Measurements from ENCODE around the gene PELI2.

PELI2 gene, protein sequence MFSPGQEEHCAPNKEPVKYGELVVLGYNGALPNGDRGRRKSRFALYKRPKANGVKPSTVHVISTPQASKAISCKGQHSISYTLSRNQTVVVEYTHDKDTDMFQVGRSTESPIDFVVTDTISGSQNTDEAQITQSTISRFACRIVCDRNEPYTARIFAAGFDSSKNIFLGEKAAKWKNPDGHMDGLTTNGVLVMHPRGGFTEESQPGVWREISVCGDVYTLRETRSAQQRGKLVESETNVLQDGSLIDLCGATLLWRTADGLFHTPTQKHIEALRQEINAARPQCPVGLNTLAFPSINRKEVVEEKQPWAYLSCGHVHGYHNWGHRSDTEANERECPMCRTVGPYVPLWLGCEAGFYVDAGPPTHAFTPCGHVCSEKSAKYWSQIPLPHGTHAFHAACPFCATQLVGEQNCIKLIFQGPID

GRCh38 chr14:56117765-56118610, at the start of gene PELI2:
PELI2 (plus strand) TSS chr14:56118411; CDS start chr14:56118661, 250 bp downstream.
- peak; percentile 68 for DNase-seq

GRCh38 chr14:56073799-56074198, 44.4 kb upstream of the PELI2 start:
- no peak for DNase-seq

DNA sequence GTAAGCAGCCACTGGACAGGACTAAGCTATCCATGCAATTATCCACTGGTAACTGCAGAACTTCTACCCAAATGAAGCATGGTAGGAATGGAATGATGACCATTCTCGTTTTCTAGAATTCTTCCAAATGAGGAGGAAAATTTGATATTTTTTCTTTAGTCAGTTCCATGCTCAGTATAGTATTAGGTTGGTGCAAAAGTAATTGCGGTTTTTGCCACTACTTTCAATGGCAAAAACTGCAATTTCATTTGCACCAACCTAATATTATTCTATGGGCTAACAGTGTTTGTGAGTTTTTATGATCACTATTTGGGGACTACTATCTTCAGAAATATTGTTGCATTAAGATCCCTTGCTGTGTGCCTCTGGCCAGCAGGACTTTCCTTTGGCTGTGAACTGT, 42.9 kb upstream of the PELI2 start:
- no peak for DNase-seq

- no peak for DNase-seq
Observed at GRCh38 chr14:56081139-56081538, 37.1 kb upstream of the PELI2 start.

- DNase-seq = no peak
Observed at GRCh38 chr14:56082880-56083279, 35.3 kb upstream of the PELI2 start.

GRCh38 chr14:56085471-56085870, 32.7 kb upstream of the PELI2 start:
- DNase-seq = no peak

- no peak for DNase-seq
Observed at GRCh38 chr14:56087671-56088471, 30.3 kb upstream of the PELI2 start.

GRCh38 chr14:56088941-56089340, 29.3 kb upstream of the PELI2 start:
- DNase-seq = no peak

GRCh38 chr14:56092763-56093162, 25.4 kb upstream of the PELI2 start:
- peak; percentile 19 for DNase-seq

GRCh38 chr14:56094076-56094475, 24.1 kb upstream of the PELI2 start:
- no peak for DNase-seq

DNA sequence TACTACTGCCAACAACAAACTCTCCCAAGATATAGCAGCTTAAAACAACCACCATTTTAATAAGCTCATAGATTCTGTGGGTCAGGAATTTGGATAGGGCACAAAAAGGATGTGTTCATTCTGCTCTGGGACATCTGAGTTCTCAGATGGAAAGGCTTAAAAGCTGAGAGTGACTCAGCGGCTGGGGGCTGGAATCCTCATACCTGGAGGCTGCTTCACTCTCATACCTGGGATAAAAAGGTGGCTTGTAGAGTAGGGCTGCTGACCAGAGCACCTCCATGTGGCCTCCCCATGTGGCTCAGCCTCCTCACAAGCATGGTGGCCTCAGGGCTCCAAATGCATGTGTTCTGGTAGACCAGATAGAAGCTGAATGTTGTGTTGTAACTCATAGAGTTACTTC, 20.2 kb upstream of the PELI2 start:
- DNase-seq = no peak

GRCh38 chr14:56099081-56099797, 19.0 kb upstream of the PELI2 start:
- DNase-seq = no peak

- no peak for DNase-seq
Observed at GRCh38 chr14:56100556-56100955, 17.7 kb upstream of the PELI2 start.

DNA sequence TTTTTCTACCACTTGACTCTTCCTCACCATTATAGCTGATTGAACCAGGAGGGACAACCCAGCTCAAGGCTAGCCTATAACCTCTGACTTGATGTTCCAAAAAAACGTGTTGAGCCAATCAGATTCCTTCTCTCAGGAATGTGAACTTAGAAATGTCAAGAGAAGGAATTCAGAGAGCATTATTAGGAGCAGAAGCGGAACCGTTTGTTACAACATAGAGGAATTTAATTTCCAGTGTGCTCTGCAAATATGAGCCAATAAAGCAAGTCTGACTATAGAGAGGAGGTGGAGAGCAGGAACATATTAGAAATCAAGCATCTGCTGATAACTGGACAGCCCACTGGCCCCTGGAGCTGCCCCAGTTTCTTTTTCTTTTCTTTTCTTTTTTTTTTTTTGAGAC, 15.3 kb upstream of the PELI2 start:
- no peak for DNase-seq

- DNase-seq = no peak
Observed at GRCh38 chr14:56107615-56108014, 10.6 kb upstream of the PELI2 start.

GRCh38 chr14:56108057-56108456, 10.2 kb upstream of the PELI2 start:
- DNase-seq = no peak

DNA sequence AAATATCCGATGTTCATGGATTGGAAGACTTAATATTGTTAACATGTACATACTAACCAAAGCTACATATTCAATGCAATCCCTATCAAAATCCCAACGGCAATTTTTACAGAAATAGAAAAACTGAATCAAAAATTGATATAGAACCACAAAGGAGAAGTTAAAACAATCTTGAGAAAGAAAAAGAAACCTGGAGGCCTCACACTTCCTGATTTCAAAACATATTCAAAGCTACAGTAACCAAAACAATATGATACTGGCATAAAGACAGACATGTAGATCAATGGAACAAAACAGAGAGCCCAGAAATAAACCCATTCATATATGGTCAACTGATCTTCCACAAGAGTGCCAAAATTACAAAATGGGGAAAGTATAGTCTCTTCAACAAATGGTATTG, 5.4 kb upstream of the PELI2 start:
- no peak for DNase-seq

DNA sequence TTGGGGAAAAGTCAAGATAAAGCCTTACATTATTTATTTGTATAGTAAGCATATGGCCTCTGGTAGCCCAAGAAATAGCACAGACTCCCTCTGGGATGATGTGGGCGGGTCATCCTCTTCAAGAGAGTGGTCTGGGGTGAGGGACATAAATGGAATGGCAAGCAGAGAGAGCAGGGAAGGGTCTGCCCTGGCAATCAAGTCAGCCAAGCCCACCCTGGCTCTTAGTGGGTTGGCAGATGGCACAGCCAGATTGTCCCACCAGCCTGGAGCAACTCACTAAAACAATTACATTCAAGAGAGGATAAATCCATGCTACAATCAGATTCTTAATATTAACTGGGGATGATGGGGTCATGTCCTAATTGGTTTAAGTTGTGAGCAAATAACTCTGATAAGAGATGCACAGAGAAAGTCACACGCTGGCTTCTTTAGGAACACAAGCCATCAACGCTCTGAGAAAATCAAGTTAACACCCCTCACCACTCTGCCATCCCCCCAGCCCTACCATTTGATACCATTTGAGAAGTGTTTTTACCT, 2.8 kb upstream of the PELI2 start:
- no peak for DNase-seq

GRCh38 chr14:56115976-56116893, 2.0 kb upstream of the PELI2 start:
- DNase-seq = no peak

GRCh38 chr14:56118611-56119181, 485 bp downstream of the PELI2 start:
- peak; percentile 25 for DNase-seq

Measured in HCEC 1CT (cell line).